IMR-90 (cell line): ENCODE measurements around the gene COL19A1. TPM values are rescaled to one million over a fixed set of nuclear protein-coding genes. Genes with fewer than 3 reads are reported as not detected.

ENCODE experiments used
- ATAC-seq: fragments of 200-7000 bp; cut with Tn5 transposase; 2 replicates; pipeline ENCODE4 v1.9.1; 2020; ENCODE audit warnings: low read depth, mild to moderate bottlenecking, moderate library complexity
- BruUV-seq: library from RNA; stranded (reverse); fragments of 400-500 nt; replicated peaks from 2 replicates; lab custom pipeline; 2021; lab: Mats Ljungman, UMichigan
- CTCF ChIA-PET: fragments of 300-600 bp; formaldehyde crosslinking; extraction: SDS; loops from one replicate; lab custom pipeline; 2021; ENCODE audit warnings: antibody characterized with exemption; lab: Yijun Ruan, JAX
- POLR2A ChIA-PET: fragments of 300-600 bp; sonication (Branson Sonifier 250); formaldehyde crosslinking; loops from one replicate; lab custom pipeline; 2022; ENCODE audit warnings: antibody characterized with exemption; ENCODE audit not compliant: unreplicated experiment; lab: Charles Lee
- DNase-seq: peaks from one replicate; pipeline ENCODE4 v3.0.0; 2013
- H2AFZ ChIP-seq: replicated peaks from 2 replicates; pipeline ENCODE3; 2013; ENCODE audit warnings: low read length, mild to moderate bottlenecking; ENCODE audit not compliant: poor library complexity
- H2AK5ac ChIP-seq: 2 replicates; pipeline ENCODE4 v1.6.1; 2013; ENCODE audit warnings: low read depth, low read length, inconsistent platforms
- H2AK9ac ChIP-seq: replicated peaks from 2 replicates; pipeline ENCODE3; 2013; ENCODE audit warnings: mild to moderate bottlenecking, low read depth, low read length, moderate library complexity; ENCODE audit not compliant: poor library complexity
- H2BK120ac ChIP-seq: 2 replicates; pipeline ENCODE4 v1.6.1; 2013; ENCODE audit warnings: low read depth, low read length, inconsistent platforms
- H2BK15ac ChIP-seq: 3 replicates; pipeline ENCODE4 v1.6.1; 2013; ENCODE audit warnings: low read depth, low read length, inconsistent platforms
- H2BK20ac ChIP-seq: 2 replicates; pipeline ENCODE4 v1.6.1; 2013; ENCODE audit warnings: low read depth, mild to moderate bottlenecking, inconsistent platforms, low read length, moderate library complexity
- H2BK5ac ChIP-seq: 2 replicates; pipeline ENCODE4 v1.6.1; 2013; ENCODE audit warnings: mild to moderate bottlenecking, low read depth, low read length, inconsistent platforms; ENCODE audit not compliant: poor library complexity, severe bottlenecking
- H3K14ac ChIP-seq: replicated peaks from 2 replicates; pipeline ENCODE4 v1.6.1; 2013; ENCODE audit warnings: low read depth, low read length, inconsistent platforms
- H3K18ac ChIP-seq: 2 replicates; pipeline ENCODE4 v1.6.1; 2013; ENCODE audit warnings: low read depth, low read length, control low read depth
- H3K23ac ChIP-seq: 2 replicates; pipeline ENCODE4 v1.6.1; 2013; ENCODE audit warnings: low read depth, low read length, inconsistent platforms
- H3K27ac ChIP-seq: 2 replicates; pipeline ENCODE4 v1.5.1; 2013; ENCODE audit warnings: mild to moderate bottlenecking, control low read depth, low read length; ENCODE audit not compliant: insufficient read depth
- H3K27me3 ChIP-seq: 2 replicates; pipeline ENCODE4 v1.6.1; 2013; ENCODE audit warnings: low read length; ENCODE audit not compliant: control insufficient read depth, insufficient read depth
- H3K36me3 ChIP-seq: 2 replicates; pipeline ENCODE4 v1.6.1; 2013; ENCODE audit warnings: low read length, mixed read lengths; ENCODE audit not compliant: control insufficient read depth, insufficient read depth
- H3K4ac ChIP-seq: 2 replicates; pipeline ENCODE4 v1.6.1; 2013; ENCODE audit warnings: low read depth, low read length, inconsistent platforms
- H3K4me1 ChIP-seq: 2 replicates; pipeline ENCODE4 v1.6.1; 2013; ENCODE audit warnings: low read length, mixed read lengths; ENCODE audit not compliant: control insufficient read depth, insufficient read depth
- H3K4me2 ChIP-seq: 2 replicates; pipeline ENCODE4 v1.6.1; 2013; ENCODE audit warnings: low read depth, mild to moderate bottlenecking, control low read depth, low read length, moderate library complexity
- H3K4me3 ChIP-seq: 2 replicates; pipeline ENCODE4 v1.5.1; 2013; ENCODE audit warnings: low read depth, mild to moderate bottlenecking, control low read depth, low read length, moderate library complexity; ENCODE audit not compliant: insufficient read depth
- H3K56ac ChIP-seq: 2 replicates; pipeline ENCODE4 v1.6.1; 2013; ENCODE audit warnings: low read length, inconsistent platforms; ENCODE audit not compliant: insufficient read depth; ENCODE audit errors: extremely low read depth
- H3K79me1 ChIP-seq, 2 experiments: 2 replicates each; pipeline ENCODE4 v1.6.1; 2013; ENCODE audit warnings: low read length in 2 of 2, inconsistent platforms in 1 of 2, low read depth in 1 of 2
- H3K9ac ChIP-seq: 2 replicates; pipeline ENCODE4 v1.6.1; 2013; ENCODE audit warnings: low read depth, low read length, control low read depth
- H3K9me1 ChIP-seq: 2 replicates; pipeline ENCODE4 v1.6.1; 2013; ENCODE audit warnings: low read length, inconsistent platforms; ENCODE audit not compliant: insufficient read depth
- H3K9me3 ChIP-seq: 2 replicates; pipeline ENCODE4 v1.6.1; 2013; ENCODE audit warnings: low read length; ENCODE audit not compliant: control insufficient read depth, insufficient read depth
- H4K20me1 ChIP-seq: 2 replicates; pipeline ENCODE4 v1.6.1; 2013; ENCODE audit warnings: low read length, inconsistent platforms; ENCODE audit not compliant: insufficient read depth
- H4K5ac ChIP-seq: 2 replicates; pipeline ENCODE4 v1.6.1; 2013; ENCODE audit warnings: mild to moderate bottlenecking, low read depth, low read length, control low read depth
- H4K8ac ChIP-seq, 2 experiments: 2 replicates each; pipeline ENCODE4 v1.6.1; 2013; ENCODE audit warnings: low read depth in 2 of 2, low read length in 2 of 2, control low read depth in 1 of 2, inconsistent platforms in 1 of 2
- H4K91ac ChIP-seq: 2 replicates; pipeline ENCODE4 v1.6.1; 2013; ENCODE audit warnings: low read depth, low read length, inconsistent platforms; ENCODE audit not compliant: insufficient read depth
- FOS ChIP-seq: fragments of 150-350 bp; IDR thresholded peaks from 2 replicates; pipeline ENCODE4 v1.6.1; 2016; ENCODE audit warnings: low read depth, low read length
- MAZ ChIP-seq: IDR thresholded peaks from 2 replicates; pipeline ENCODE4 v1.6.1; 2012; ENCODE audit warnings: low read depth, mild to moderate bottlenecking, low read length, improper control_type of control experiment, moderate library complexity, borderline replicate concordance
- NFE2L2 ChIP-seq: fragments of 150-350 bp; IDR thresholded peaks from 2 replicates; pipeline ENCODE4 v1.6.1; 2016; ENCODE audit warnings: low read depth, mild to moderate bottlenecking, low read length
- POLR2A ChIP-seq: IDR thresholded peaks from 2 replicates; pipeline ENCODE4 v1.6.1; 2012; ENCODE audit warnings: mild to moderate bottlenecking, low read depth, low read length
- RAD21 ChIP-seq: IDR thresholded peaks from 2 replicates; pipeline ENCODE4 v1.6.1; 2012; ENCODE audit warnings: low read length, improper control_type of control experiment
- SMC3 ChIP-seq: fragments of 150-350 bp; IDR thresholded peaks from 2 replicates; pipeline ENCODE4 v1.6.1; 2016; ENCODE audit warnings: low read depth, mild to moderate bottlenecking, antibody characterized with exemption, low read length, moderate library complexity
- WGBS, 2 experiments: methylation state at CpG; one replicate each; pipeline versions ENCODE4 v1.1.5 to v1.1.7; 2013; ENCODE audit warnings: missing lambda C conversion rate in 2 of 2; ENCODE audit not compliant: insufficient read length in 1 of 2; ENCODE audit errors: extremely low coverage in 2 of 2; 5-methylcytosine and 5-hydroxymethylcytosine counted together
- dilution Hi-C: fragments of 300-500 bp; cut with HindIII; formaldehyde crosslinking; loops from one replicate; pipeline ENCODE4 v1.14.3; 2018; ENCODE audit warnings: low sequenced_read_pairs; ENCODE audit not compliant: unreplicated experiment
- in situ Hi-C: fragments of 300-500 bp; cut with MboI; formaldehyde crosslinking; loops from 3 replicates; pipeline ENCODE4 v1.14.3; 2019; ENCODE audit warnings: low sequenced_read_pairs, inconsistent platforms, mixed read lengths
- intact Hi-C: fragments of 100-400 bp; cut with micrococcal nuclease; formaldehyde crosslinking; loops from 2 replicates; pipeline ENCODE4 v1.10.0; 2022
- polyA plus RNA-seq, 3 experiments: library from polyadenylated mRNA; depleted of rRNA; stranded (reverse); fragments of >200 nt; gene quantifications; 2 replicates each; pipeline ENCODE4 v1.2.3, GENCODE V29; 2012; ENCODE audit warnings: low replicate concordance in 1 of 3
- total RNA-seq: library from RNA; depleted of rRNA; stranded (reverse); fragments of >200 nt; gene quantifications from 2 replicates; pipeline ENCODE4 v1.2.3, GENCODE V29; 2012
- TF ChIP-seq, protein P1 (sequence below): fragments of 150-350 bp; IDR thresholded peaks from 2 replicates; pipeline ENCODE4 v1.6.1; 2016; ENCODE audit warnings: low read depth, mild to moderate bottlenecking, low read length, moderate library complexity, borderline replicate concordance

Gene COL19A1
- total and polyA plus RNA-seq, 2 of the 4 experiments (the other 2 are of a cell fraction), result under 0.01 TPM; not detected in 1

GRCh38 chr6:70241991-70242420, 375.6 kb downstream of the COL19A1 start:
- no TSS peak for BruUV-seq
- Histone ChIP-seq H3K27me3 (no peaks in the 10 kb centered on the region), H4K8ac (no peak overlapping the region), H2BK20ac (no peak overlapping the region), H3K79me1 (no peaks in the 10 kb centered on the region), H2BK120ac (no peak overlapping the region), H3K14ac (no peak overlapping the region), H2AK5ac (no peak overlapping the region), H3K4me2 (no peak overlapping the region), H3K4ac (no peak overlapping the region), H4K20me1 (no peaks in the 10 kb centered on the region), H4K91ac (no peak overlapping the region), H3K27ac (no peak overlapping the region), H2BK15ac (no peak overlapping the region), H3K4me3 (no peak overlapping the region), H3K23ac (no peak overlapping the region), H3K9ac (no peak overlapping the region), H3K9me3 (no peaks in the 10 kb centered on the region), H2BK5ac (no peak overlapping the region), H3K9me1 (no peaks in the 10 kb centered on the region), H3K18ac (no peak overlapping the region), H3K4me1 (no peaks in the 10 kb centered on the region), H3K56ac (no peak overlapping the region), H2AK9ac (no peak overlapping the region), H3K36me3 (no peaks in the 10 kb centered on the region), H4K5ac (no peak overlapping the region), H2AFZ (no peak overlapping the region)
- TF ChIP-seq POLR2A (no peak), NFE2L2 (no peak), SMC3 (no peak), FOS (no peak), RAD21 (no peak), MAZ (no peak)
- TF ChIP-seq, protein P1, sequence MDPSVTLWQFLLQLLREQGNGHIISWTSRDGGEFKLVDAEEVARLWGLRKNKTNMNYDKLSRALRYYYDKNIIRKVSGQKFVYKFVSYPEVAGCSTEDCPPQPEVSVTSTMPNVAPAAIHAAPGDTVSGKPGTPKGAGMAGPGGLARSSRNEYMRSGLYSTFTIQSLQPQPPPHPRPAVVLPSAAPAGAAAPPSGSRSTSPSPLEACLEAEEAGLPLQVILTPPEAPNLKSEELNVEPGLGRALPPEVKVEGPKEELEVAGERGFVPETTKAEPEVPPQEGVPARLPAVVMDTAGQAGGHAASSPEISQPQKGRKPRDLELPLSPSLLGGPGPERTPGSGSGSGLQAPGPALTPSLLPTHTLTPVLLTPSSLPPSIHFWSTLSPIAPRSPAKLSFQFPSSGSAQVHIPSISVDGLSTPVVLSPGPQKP, result no peak
- dilution Hi-C loops, result no loop called here
- 71% methylated on average over 3 of the region's 7 CpGs; no CpG with 5 or more reads in 1 of the 2 experiments for WGBS, 2 experiments
- CTCF ChIA-PET, result no interaction called here
- ATAC-seq (no peak), DNase-seq (no peak)
- POLR2A ChIA-PET, result no interaction called here
- in situ Hi-C loops, result no loop called here
- intact Hi-C loops, result no loop called here
